ENCODE results near the gene BTBD9.

GRCh38 chr6:38577492-38577891 lies 62.2 kb downstream of the BTBD9 start:
- no peak for TF ChIP-seq CTCF (conservative IDR thresholded peaks at IDR 0.05; ENCODE audit: low read depth, low read length)
- no peak for TF ChIP-seq EZH2 (IDR thresholded peaks at IDR 0.05; ENCODE audit: low read length, unreplicated experiment)

Data from PC-3 (cell line).